HG03378 (cell line): ENCODE measurements around the gene SDCCAG8.

Experiments
- ATAC-seq: cut with Tn5 transposase; IDR thresholded peaks from one replicate; pipeline ENCODE4 v1.9.1; 2021; ENCODE audit warnings: mild to moderate bottlenecking, moderate library complexity; ENCODE audit not compliant: unreplicated experiment

Gene SDCCAG8

GRCh38 chr1:243254233-243254926 is 1.5 kb upstream of the SDCCAG8 start:
- ATAC-seq, result no peak

DNA sequence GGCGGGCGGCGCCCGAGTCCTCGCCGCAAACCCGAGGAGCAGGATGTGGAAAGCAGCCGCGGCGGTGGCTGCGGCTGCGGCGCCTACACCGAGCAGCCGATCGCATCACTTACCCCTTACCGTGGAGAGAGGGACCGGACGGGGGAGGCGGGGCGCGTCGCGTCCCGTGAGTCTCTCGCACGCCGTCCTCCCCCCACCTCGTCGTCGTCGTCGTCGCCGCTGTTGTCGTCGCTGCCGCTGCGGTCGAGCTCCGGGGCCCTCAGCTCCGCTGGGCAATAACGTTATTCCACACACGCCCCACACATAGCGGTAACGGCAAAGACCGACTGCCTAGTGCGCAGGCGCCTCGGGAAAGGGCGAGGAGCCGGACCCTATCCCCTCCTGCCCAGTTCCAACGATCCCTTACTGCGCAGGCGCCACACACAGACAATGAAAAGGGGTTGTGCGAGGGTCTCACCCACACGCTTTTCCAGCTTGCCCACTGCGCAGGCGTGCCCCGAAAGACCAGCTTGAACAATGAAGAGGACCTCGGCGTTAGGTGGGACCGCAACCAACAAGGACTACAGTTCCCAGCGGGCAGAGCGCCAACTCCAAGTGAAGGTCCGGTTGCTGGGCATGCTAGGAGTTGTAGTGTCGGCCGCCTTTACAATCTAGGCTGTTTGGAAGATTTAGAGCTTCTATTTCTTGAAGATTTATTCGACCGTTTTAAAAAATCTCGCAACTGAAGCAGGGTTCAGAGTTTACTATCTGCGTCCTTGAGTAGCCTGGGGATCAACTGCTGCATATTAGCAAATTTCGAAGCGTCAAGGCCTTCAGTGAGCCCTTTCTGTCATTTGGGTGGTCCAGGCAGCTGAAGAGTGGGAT is 682 bp upstream of the SDCCAG8 start, which contains the start of gene CEP170:
CEP170 (minus strand) TSS at position 355 of the 864 bp plus-strand sequence. CDS start 30,001 bp downstream, outside the sequence.
- ATAC-seq, result peak; percentile 48

- no peak for ATAC-seq
Observed at GRCh38 chr1:243256590-243256989, 749 bp downstream of the SDCCAG8 start.

GRCh38 chr1:243257189-243257588 is 1.3 kb downstream of the SDCCAG8 start:
- ATAC-seq, result no peak

- no peak for ATAC-seq
Observed at GRCh38 chr1:243258731-243259130, 2.9 kb downstream of the SDCCAG8 start.

DNA sequence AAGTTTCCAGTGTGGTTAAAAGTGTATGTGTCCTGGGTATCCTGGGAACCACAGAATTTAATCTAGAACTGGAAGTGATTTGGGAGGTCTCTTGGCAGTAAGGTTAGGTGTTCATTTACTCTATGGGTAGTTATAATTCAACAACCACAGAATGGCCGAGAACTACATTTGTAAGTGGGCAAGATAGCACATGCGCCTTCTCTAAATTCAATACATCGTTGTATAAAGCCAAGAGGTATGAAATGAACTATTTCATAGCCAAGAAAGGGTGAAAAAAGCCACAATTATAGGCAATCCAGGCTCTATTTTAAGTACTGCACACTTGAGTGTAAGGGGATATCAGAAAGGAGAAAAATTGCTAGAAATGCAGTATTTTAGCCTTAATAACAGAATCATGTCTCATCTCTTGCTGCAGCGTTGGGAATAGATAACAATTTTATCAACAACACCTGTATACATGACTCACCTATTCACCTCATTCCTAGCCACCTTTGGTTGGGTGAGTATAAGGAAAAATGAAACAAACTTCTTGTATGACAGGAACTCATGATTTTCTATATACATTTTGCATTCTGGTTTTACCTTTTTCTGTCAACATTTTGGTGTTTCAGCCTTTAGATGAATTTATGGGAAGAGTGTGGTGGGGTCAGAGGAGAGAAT is 4.5 kb downstream of the SDCCAG8 start:
- ATAC-seq, result no peak

- no peak for ATAC-seq
Observed at GRCh38 chr1:243261390-243261789, 5.5 kb downstream of the SDCCAG8 start.

DNA sequence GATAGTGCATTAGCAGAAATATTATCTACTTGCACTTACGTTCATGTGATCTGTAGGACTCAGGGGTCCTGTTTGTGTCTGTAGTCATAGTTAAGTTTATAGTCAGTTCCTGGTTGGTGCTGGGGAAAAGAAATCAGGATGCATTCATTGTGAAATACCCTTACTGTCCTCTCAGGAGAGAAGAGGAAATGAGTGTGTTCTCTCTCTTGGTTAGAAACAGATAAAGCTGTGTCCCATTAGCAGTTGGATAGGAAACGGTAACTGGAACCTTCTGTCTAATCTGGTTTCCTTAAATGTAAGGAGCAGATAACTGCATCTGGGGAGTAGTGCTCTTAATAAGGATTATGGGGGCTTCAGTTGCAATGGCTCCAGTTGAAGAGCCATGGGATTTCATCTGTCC is 8.9 kb downstream of the SDCCAG8 start:
- ATAC-seq, result no peak

- ATAC-seq, result no peak
Observed at GRCh38 chr1:243266231-243266630, 10.4 kb downstream of the SDCCAG8 start.

- ATAC-seq, result no peak
Observed at GRCh38 chr1:243267471-243267880, 11.6 kb downstream of the SDCCAG8 start.

DNA sequence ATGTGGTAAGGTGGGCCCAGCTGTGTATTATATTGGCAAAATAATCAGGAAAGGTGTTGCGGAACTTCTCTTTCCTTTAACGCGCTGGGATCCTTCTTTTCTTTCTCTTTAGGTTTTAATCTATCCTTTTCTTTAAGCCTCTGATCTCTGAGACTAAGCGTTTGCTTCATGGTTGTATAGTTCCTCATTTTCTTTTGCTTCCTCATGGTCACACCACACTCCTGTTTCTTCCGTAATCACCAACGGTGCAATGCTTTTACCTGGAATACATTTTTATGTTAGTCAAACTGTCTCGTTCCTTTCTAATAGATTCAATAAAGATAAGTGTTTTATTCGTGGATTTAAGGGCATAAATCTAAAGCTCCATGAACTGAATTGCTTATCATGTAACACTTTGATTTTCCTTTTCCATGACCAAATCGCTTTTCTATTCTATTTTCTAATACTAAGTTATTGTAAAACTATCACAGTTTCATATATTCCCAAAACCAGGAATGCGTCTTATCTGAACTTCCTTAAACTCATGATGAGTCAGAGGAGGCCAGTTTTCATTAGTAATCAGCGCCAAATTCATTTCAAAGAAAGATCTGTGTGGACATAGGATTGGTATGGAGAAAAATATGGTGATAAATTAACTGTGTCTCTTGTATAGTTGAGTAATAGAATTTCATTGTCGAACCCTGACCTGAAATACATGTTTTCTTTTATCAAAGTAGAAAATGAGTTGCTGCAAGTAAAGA is 12.2 kb downstream of the SDCCAG8 start:
- no peak for ATAC-seq

- ATAC-seq, result no peak
Observed at GRCh38 chr1:243268751-243269460, 13.1 kb downstream of the SDCCAG8 start.

DNA sequence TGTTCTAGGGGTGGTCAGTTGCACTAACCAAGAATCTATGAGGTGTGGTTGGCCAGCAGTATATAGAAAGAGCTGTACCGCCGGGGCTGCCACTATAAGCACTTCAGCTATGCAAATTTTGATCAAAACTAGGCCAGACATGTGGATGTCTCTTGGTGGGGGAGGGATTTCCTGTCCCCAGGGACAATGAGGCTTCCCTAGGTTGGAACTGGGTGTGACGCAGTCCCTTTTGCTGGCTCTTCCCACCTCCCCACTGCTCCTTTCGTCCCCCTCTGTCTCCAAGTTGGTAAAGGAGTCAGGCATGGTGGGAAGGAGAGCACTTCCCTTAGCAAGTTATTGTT is 13.6 kb downstream of the SDCCAG8 start:
- peak; percentile 68 for ATAC-seq

- ATAC-seq, result no peak
Observed at GRCh38 chr1:243270097-243270864, 14.4 kb downstream of the SDCCAG8 start.

GRCh38 chr1:243271996-243272395 is 16.2 kb downstream of the SDCCAG8 start:
- ATAC-seq, result no peak

DNA sequence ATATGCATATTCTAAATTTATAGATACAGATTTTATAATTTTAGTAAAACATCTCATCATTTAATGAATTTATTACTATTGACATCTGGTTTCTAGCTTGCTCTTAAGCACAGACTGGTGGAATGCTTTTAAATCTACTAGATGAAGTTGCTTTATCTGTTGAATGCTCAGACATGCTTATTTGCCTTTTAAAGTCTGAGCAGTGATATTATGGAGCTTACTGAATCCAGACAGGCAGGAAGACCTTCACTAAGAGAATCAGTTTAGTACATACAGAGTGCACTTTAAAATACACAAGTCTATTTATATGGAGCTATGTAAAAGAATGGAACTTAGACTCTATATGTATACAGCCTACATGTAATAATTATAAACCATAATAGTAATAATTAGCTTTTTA is 16.6 kb downstream of the SDCCAG8 start:
- ATAC-seq, result no peak

- ATAC-seq, result no peak
Observed at GRCh38 chr1:243273506-243273905, 17.7 kb downstream of the SDCCAG8 start.

- ATAC-seq, result no peak
Observed at GRCh38 chr1:243273945-243274344, 18.1 kb downstream of the SDCCAG8 start.

- ATAC-seq, result no peak
Observed at GRCh38 chr1:243275316-243275715, 19.5 kb downstream of the SDCCAG8 start.
